ENCODE measurements around the gene CREB3L1. TPM values are rescaled to one million over a fixed set of nuclear protein-coding genes. Genes with fewer than 3 reads are reported as not detected.

The CREB3L1 gene
- polyA plus RNA-seq, 3 donors: 12.8 to 18.0 (median 13.8) TPM

- no peak for DNase-seq
These were observed 62.4 kb downstream of the CREB3L1 start for GRCh38 chr11:46339816-46340215.

- no peak for DNase-seq
These were observed 64.0 kb downstream of the CREB3L1 start for GRCh38 chr11:46341454-46341853.

GRCh38 chr11:46342239-46342638 is 64.8 kb downstream of the CREB3L1 start:
- no peak for DNase-seq

GRCh38 chr11:46343520-46343919 is 66.1 kb downstream of the CREB3L1 start:
- no peak for DNase-seq

- DNase-seq: no peak
These were observed 67.7 kb downstream of the CREB3L1 start for GRCh38 chr11:46345131-46345597.

- no peak for DNase-seq
These were observed 68.5 kb downstream of the CREB3L1 start for GRCh38 chr11:46345881-46346484.

GRCh38 chr11:46346886-46347636 is 69.6 kb downstream of the CREB3L1 start, which contains the start of gene DGKZ:
Gene DGKZ, plus strand, starts transcription at chr11:46347463. Its CDS starts 197 bp downstream, at chr11:46347660.
- no peak for DNase-seq

GRCh38 chr11:46347637-46348311 is 70.3 kb downstream of the CREB3L1 start:
- DNase-seq: no peak

GRCh38 chr11:46348566-46349401 is 71.3 kb downstream of the CREB3L1 start:
- no peak for DNase-seq

- no peak for DNase-seq
These were observed 73.2 kb downstream of the CREB3L1 start for GRCh38 chr11:46350695-46351094.

GRCh38 chr11:46351148-46351547 is 73.7 kb downstream of the CREB3L1 start:
- DNase-seq: no peak

- DNase-seq: no peak
These were observed 74.1 kb downstream of the CREB3L1 start for GRCh38 chr11:46351606-46352005.

- no peak for DNase-seq
These were observed 74.8 kb downstream of the CREB3L1 start for GRCh38 chr11:46352063-46352841.

- no peak for DNase-seq
These were observed 76.2 kb downstream of the CREB3L1 start for GRCh38 chr11:46353698-46354097.

- DNase-seq: no peak
These were observed 79.5 kb downstream of the CREB3L1 start for GRCh38 chr11:46356924-46357482.

GRCh38 chr11:46357483-46357936 is 80.0 kb downstream of the CREB3L1 start:
- no peak for DNase-seq

GRCh38 chr11:46359953-46360352 is 82.5 kb downstream of the CREB3L1 start:
- no peak for DNase-seq

- DNase-seq: no peak
These were observed 83.4 kb downstream of the CREB3L1 start for GRCh38 chr11:46360878-46361277.

GRCh38 chr11:46361283-46362155 is 84.1 kb downstream of the CREB3L1 start:
- no peak for DNase-seq
